HTERT RPE-1 (cell line): ENCODE measurements around the gene KAT2A.

ENCODE experiments used
- in situ Hi-C: fragments of 300-500 bp; cut with MboI; formaldehyde crosslinking; loops from 4 replicates; pipeline ENCODE4 v1.14.3; 2020; ENCODE audit warnings: low sequenced_read_pairs

KAT2A gene

GRCh38 chr17:42096360-42097111 is 24.6 kb downstream of the KAT2A start:
- in situ Hi-C loops: no loop called here

GRCh38 chr17:42094375-42095069 is 26.6 kb downstream of the KAT2A start:
- in situ Hi-C loops: no loop called here

- in situ Hi-C loops: no loop called here
These were observed 28.2 kb downstream of the KAT2A start for GRCh38 chr17:42092939-42093338.

GRCh38 chr17:42090964-42091790 is 30.0 kb downstream of the KAT2A start:
- in situ Hi-C loops: no loop called here

- in situ Hi-C loops: no loop called here
These were observed 32.4 kb downstream of the KAT2A start for GRCh38 chr17:42088736-42089135.

- in situ Hi-C loops: no loop called here
These were observed 33.1 kb downstream of the KAT2A start for GRCh38 chr17:42087736-42088705.

GRCh38 chr17:42087042-42087701 is 34.0 kb downstream of the KAT2A start:
- in situ Hi-C loops: no loop called here

GRCh38 chr17:42081516-42082129 is 39.5 kb downstream of the KAT2A start:
- in situ Hi-C loops: no loop called here

- in situ Hi-C loops: no loop called here
These were observed 41.6 kb downstream of the KAT2A start for GRCh38 chr17:42079541-42079940.

- in situ Hi-C loops: no loop called here
These were observed 42.6 kb downstream of the KAT2A start for GRCh38 chr17:42078396-42079043.

- in situ Hi-C loops: no loop called here
These were observed 43.4 kb downstream of the KAT2A start for GRCh38 chr17:42077755-42078154.

GRCh38 chr17:42076797-42077559 is 44.2 kb downstream of the KAT2A start:
- in situ Hi-C loops: no loop called here

- in situ Hi-C loops: no loop called here
These were observed 45.4 kb downstream of the KAT2A start for GRCh38 chr17:42075789-42076188.

- in situ Hi-C loops: no loop called here
These were observed 48.6 kb downstream of the KAT2A start for GRCh38 chr17:42072323-42073187.

GRCh38 chr17:42071810-42072209 is 49.4 kb downstream of the KAT2A start:
- in situ Hi-C loops: no loop called here

- in situ Hi-C loops: no loop called here
These were observed 52.2 kb downstream of the KAT2A start for GRCh38 chr17:42068979-42069378.

GRCh38 chr17:42067371-42068091 is 53.6 kb downstream of the KAT2A start:
- in situ Hi-C loops: no loop called here
